ENCODE measurements around the gene FN3KRP.

FN3KRP gene

GRCh38 chr17:82678265-82678891, 38.1 kb upstream of the FN3KRP start:
- no peak overlapping the region for H3K9ac ChIP-seq (ENCODE audit: low read length in 2 of 2)
- H3K36me3 ChIP-seq (ENCODE audit: control insufficient read depth in 2 of 2, insufficient read depth in 2 of 2, low read length in 2 of 2): no peaks in the 10 kb centered on the region
- H3K9me3 ChIP-seq (ENCODE audit: control insufficient read depth in 2 of 2, low read length in 2 of 2): peaks cover 0 to 3% of the 10 kb centered on the region in 2 donors
- no peak overlapping the region for H3K4me3 ChIP-seq (ENCODE audit: low read length in 2 of 2)
- no peak overlapping the region for H3K27ac ChIP-seq (ENCODE audit: low read length)
- H3K27me3 ChIP-seq (ENCODE audit: control insufficient read depth in 1 of 2, insufficient read depth in 2 of 2, low read length in 2 of 2): no peaks in the 10 kb centered on the region
- H3K4me1 ChIP-seq (ENCODE audit: control insufficient read depth, insufficient read depth, low read length): no peaks in the 10 kb centered on the region

GRCh38 chr17:82679586-82680465, 36.7 kb upstream of the FN3KRP start:
- no peaks in the 10 kb centered on the region for H3K27me3 ChIP-seq (ENCODE audit: control insufficient read depth in 1 of 2, insufficient read depth in 2 of 2, low read length in 2 of 2)
- H3K36me3 ChIP-seq (ENCODE audit: control insufficient read depth in 2 of 2, insufficient read depth in 2 of 2, low read length in 2 of 2): peaks cover 0 to 4% of the 10 kb centered on the region in 2 donors
- H3K9me3 ChIP-seq (ENCODE audit: control insufficient read depth in 2 of 2, low read length in 2 of 2): peaks cover 0 to 3% of the 10 kb centered on the region in 2 donors
- H3K27ac ChIP-seq (ENCODE audit: low read length): no peak overlapping the region
- no peak overlapping the region for H3K9ac ChIP-seq (ENCODE audit: low read length in 2 of 2)
- no peaks in the 10 kb centered on the region for H3K4me1 ChIP-seq (ENCODE audit: control insufficient read depth, insufficient read depth, low read length)
- H3K4me3 ChIP-seq (ENCODE audit: low read length in 2 of 2): no peak overlapping the region

GRCh38 chr17:82681547-82681946, 35.0 kb upstream of the FN3KRP start:
- Histone ChIP-seq H3K27me3 (ENCODE audit: control insufficient read depth in 1 of 2, insufficient read depth in 2 of 2, low read length in 2 of 2) (no peaks in the 10 kb centered on the region), H3K4me3 (ENCODE audit: low read length in 2 of 2) (no peak overlapping the region), H3K4me1 (ENCODE audit: control insufficient read depth, insufficient read depth, low read length) (no peaks in the 10 kb centered on the region), H3K9ac (ENCODE audit: low read length in 2 of 2) (no peak overlapping the region), H3K36me3 (ENCODE audit: control insufficient read depth in 2 of 2, insufficient read depth in 2 of 2, low read length in 2 of 2) (peaks cover 0 to 4% of the 10 kb centered on the region in 2 donors), H3K27ac (ENCODE audit: low read length) (no peak overlapping the region), H3K9me3 (ENCODE audit: control insufficient read depth in 2 of 2, low read length in 2 of 2) (peaks cover 0 to 3% of the 10 kb centered on the region in 2 donors)

- no peak overlapping the region for H3K27ac ChIP-seq (ENCODE audit: low read length)
- H3K9me3 ChIP-seq (ENCODE audit: control insufficient read depth in 2 of 2, low read length in 2 of 2): peaks cover 0 to 3% of the 10 kb centered on the region in 2 donors
- H3K9ac ChIP-seq (ENCODE audit: low read length in 2 of 2): no peak overlapping the region
- H3K4me1 ChIP-seq (ENCODE audit: control insufficient read depth, insufficient read depth, low read length): no peaks in the 10 kb centered on the region
- H3K4me3 ChIP-seq (ENCODE audit: low read length in 2 of 2): no peak overlapping the region
- H3K36me3 ChIP-seq (ENCODE audit: control insufficient read depth in 2 of 2, insufficient read depth in 2 of 2, low read length in 2 of 2): peaks cover 0 to 4% of the 10 kb centered on the region in 2 donors
- no peaks in the 10 kb centered on the region for H3K27me3 ChIP-seq (ENCODE audit: control insufficient read depth in 1 of 2, insufficient read depth in 2 of 2, low read length in 2 of 2)
Measured at GRCh38 chr17:82683534-82683933, 33.0 kb upstream of the FN3KRP start.

- H3K36me3 ChIP-seq (ENCODE audit: control insufficient read depth in 2 of 2, insufficient read depth in 2 of 2, low read length in 2 of 2): peaks cover 0 to 4% of the 10 kb centered on the region in 2 donors
- no peaks in the 10 kb centered on the region for H3K27me3 ChIP-seq (ENCODE audit: control insufficient read depth in 1 of 2, insufficient read depth in 2 of 2, low read length in 2 of 2)
- H3K27ac ChIP-seq (ENCODE audit: low read length): no peak overlapping the region
- H3K4me3 ChIP-seq (ENCODE audit: low read length in 2 of 2): no peak overlapping the region
- H3K4me1 ChIP-seq (ENCODE audit: control insufficient read depth, insufficient read depth, low read length): no peaks in the 10 kb centered on the region
- no peak overlapping the region for H3K9ac ChIP-seq (ENCODE audit: low read length in 2 of 2)
- peaks cover 0 to 3% of the 10 kb centered on the region in 2 donors for H3K9me3 ChIP-seq (ENCODE audit: control insufficient read depth in 2 of 2, low read length in 2 of 2)
Measured at GRCh38 chr17:82684228-82684841, 32.2 kb upstream of the FN3KRP start.

- Histone ChIP-seq H3K27ac (ENCODE audit: low read length) (no peak overlapping the region), H3K4me1 (ENCODE audit: control insufficient read depth, insufficient read depth, low read length) (no peaks in the 10 kb centered on the region), H3K36me3 (ENCODE audit: control insufficient read depth in 2 of 2, insufficient read depth in 2 of 2, low read length in 2 of 2) (peaks cover 2 to 4% of the 10 kb centered on the region in 2 donors), H3K27me3 (ENCODE audit: control insufficient read depth in 1 of 2, insufficient read depth in 2 of 2, low read length in 2 of 2) (no peaks in the 10 kb centered on the region), H3K9me3 (ENCODE audit: control insufficient read depth in 2 of 2, low read length in 2 of 2) (peaks cover 0 to 3% of the 10 kb centered on the region in 2 donors), H3K4me3 (ENCODE audit: low read length in 2 of 2) (no peak overlapping the region), H3K9ac (ENCODE audit: low read length in 2 of 2) (no peak overlapping the region)
Measured at GRCh38 chr17:82685291-82685690, 31.2 kb upstream of the FN3KRP start.

- Histone ChIP-seq H3K27ac (ENCODE audit: low read length) (no peak overlapping the region), H3K9ac (ENCODE audit: low read length in 2 of 2) (no peak overlapping the region), H3K9me3 (ENCODE audit: control insufficient read depth in 2 of 2, low read length in 2 of 2) (no peaks in the 10 kb centered on the region), H3K4me1 (ENCODE audit: control insufficient read depth, insufficient read depth, low read length) (no peaks in the 10 kb centered on the region), H3K4me3 (ENCODE audit: low read length in 2 of 2) (no peak overlapping the region), H3K27me3 (ENCODE audit: control insufficient read depth in 1 of 2, insufficient read depth in 2 of 2, low read length in 2 of 2) (no peaks in the 10 kb centered on the region), H3K36me3 (ENCODE audit: control insufficient read depth in 2 of 2, insufficient read depth in 2 of 2, low read length in 2 of 2) (peaks cover 2 to 4% of the 10 kb centered on the region in 2 donors)
Measured at GRCh38 chr17:82686366-82687324, 29.9 kb upstream of the FN3KRP start.

GRCh38 chr17:82687375-82687861, 29.1 kb upstream of the FN3KRP start:
- Histone ChIP-seq H3K9me3 (ENCODE audit: control insufficient read depth in 2 of 2, low read length in 2 of 2) (no peaks in the 10 kb centered on the region), H3K4me1 (ENCODE audit: control insufficient read depth, insufficient read depth, low read length) (no peaks in the 10 kb centered on the region), H3K36me3 (ENCODE audit: control insufficient read depth in 2 of 2, insufficient read depth in 2 of 2, low read length in 2 of 2) (peaks cover 2 to 4% of the 10 kb centered on the region in 2 donors), H3K9ac (ENCODE audit: low read length in 2 of 2) (no peak overlapping the region), H3K27me3 (ENCODE audit: control insufficient read depth in 1 of 2, insufficient read depth in 2 of 2, low read length in 2 of 2) (no peaks in the 10 kb centered on the region), H3K27ac (ENCODE audit: low read length) (no peak overlapping the region), H3K4me3 (ENCODE audit: low read length in 2 of 2) (no peak overlapping the region)

GRCh38 chr17:82687871-82688270, 28.6 kb upstream of the FN3KRP start:
- no peak overlapping the region for H3K4me3 ChIP-seq (ENCODE audit: low read length in 2 of 2)
- H3K4me1 ChIP-seq (ENCODE audit: control insufficient read depth, insufficient read depth, low read length): no peaks in the 10 kb centered on the region
- H3K36me3 ChIP-seq (ENCODE audit: control insufficient read depth in 2 of 2, insufficient read depth in 2 of 2, low read length in 2 of 2): peaks cover 2 to 4% of the 10 kb centered on the region in 2 donors
- no peaks in the 10 kb centered on the region for H3K27me3 ChIP-seq (ENCODE audit: control insufficient read depth in 1 of 2, insufficient read depth in 2 of 2, low read length in 2 of 2)
- H3K27ac ChIP-seq (ENCODE audit: low read length): no peak overlapping the region
- no peak overlapping the region for H3K9ac ChIP-seq (ENCODE audit: low read length in 2 of 2)
- H3K9me3 ChIP-seq (ENCODE audit: control insufficient read depth in 2 of 2, low read length in 2 of 2): no peaks in the 10 kb centered on the region

GRCh38 chr17:82689077-82689476, 27.4 kb upstream of the FN3KRP start:
- H3K27ac ChIP-seq (ENCODE audit: low read length): no peak overlapping the region
- H3K9ac ChIP-seq (ENCODE audit: low read length in 2 of 2): no peak overlapping the region
- H3K27me3 ChIP-seq (ENCODE audit: control insufficient read depth in 1 of 2, insufficient read depth in 2 of 2, low read length in 2 of 2): no peaks in the 10 kb centered on the region
- peaks cover 2 to 4% of the 10 kb centered on the region in 2 donors for H3K36me3 ChIP-seq (ENCODE audit: control insufficient read depth in 2 of 2, insufficient read depth in 2 of 2, low read length in 2 of 2)
- peaks cover 0 to under 1% of the 10 kb centered on the region in 2 donors for H3K9me3 ChIP-seq (ENCODE audit: control insufficient read depth in 2 of 2, low read length in 2 of 2)
- no peak overlapping the region for H3K4me3 ChIP-seq (ENCODE audit: low read length in 2 of 2)
- peaks cover 2% of the 10 kb centered on the region for H3K4me1 ChIP-seq (ENCODE audit: control insufficient read depth, insufficient read depth, low read length)

Data from stomach smooth muscle (tissue), 2 donors.